Prostate gland (tissue), 2 donors: ENCODE data around the gene IL4. TPM values are rescaled to one million over a fixed set of nuclear protein-coding genes. Genes with fewer than 3 reads are reported as not detected.

ENCODE experiments used
- DNase-seq: peaks from one replicate; pipeline ENCODE4 v3.0.0-alpha.2; 2019; ENCODE audit warnings: low spot score
- H3K27ac ChIP-seq, 2 donors: fragments of 200-600 bp; sonication (generic); 2 replicates each; pipeline ENCODE4 v1.5.1; 2017 to 2019
- H3K27me3 ChIP-seq: fragments of 200-600 bp; sonication (generic); replicated peaks from 2 replicates; pipeline ENCODE4 v1.5.1; 2019; ENCODE audit not compliant: insufficient read depth
- H3K36me3 ChIP-seq, 2 donors: fragments of 200-600 bp; sonication (generic); 1 replicate in 1 of 2; 2 replicates in 1 of 2; pipeline versions ENCODE4 v1.5.1 to v1.8.1; 2017 to 2019
- H3K4me1 ChIP-seq: fragments of 200-600 bp; sonication (generic); replicated peaks from 2 replicates; pipeline ENCODE4 v1.5.1; 2019
- H3K4me3 ChIP-seq, 2 donors: fragments of 200-600 bp; sonication (generic); 2 replicates each; pipeline ENCODE4 v1.5.1; 2017 to 2019
- H3K9me3 ChIP-seq: fragments of 200-600 bp; sonication (generic); 2 replicates; pipeline ENCODE4 v1.5.1; 2017
- CTCF ChIP-seq, 4 experiments: fragments of 200-600 bp in 2 of 4; fragments of 450-650 bp in 2 of 4; sonication (generic) in 2 of 4; IDR thresholded peaks; 1 replicate in 3 of 4; 2 replicates in 1 of 4; pipeline ENCODE4 v1.5.1; 2016 to 2019; ENCODE audit warnings: antibody characterized with exemption in 4 of 4, mild to moderate bottlenecking in 2 of 4, moderate library complexity in 2 of 4
- POLR2A ChIP-seq: fragments of 450-650 bp; IDR thresholded peaks from one replicate; pipeline ENCODE4 v1.6.1; 2016; ENCODE audit warnings: antibody characterized with exemption, mild to moderate bottlenecking
- POLR2AphosphoS5 ChIP-seq: sonication (generic); formaldehyde crosslinking; IDR thresholded peaks from one replicate; pipeline ENCODE4 v1.6.1; 2017; ENCODE audit warnings: antibody characterized with exemption
- WGBS: methylation state at CpG from one replicate; pipeline ENCODE4 v1.1.5; 2018; 5-methylcytosine and 5-hydroxymethylcytosine counted together
- intact Hi-C: fragments of 100-400 bp; cut with DNase I; formaldehyde crosslinking; loops from one replicate; pipeline ENCODE4 v1.14.2; 2022
- total RNA-seq, 2 donors: library from RNA; depleted of rRNA; stranded (reverse); fragments of >200 nt; gene quantifications; one replicate each; pipeline ENCODE4 v1.1.0, GENCODE V29; 2016

Gene IL4
- total RNA-seq, 2 donors from 2014 or later: not detected

- intact Hi-C loops: no loop called here
- no peak overlapping the region for H3K27ac ChIP-seq
- H3K9me3 ChIP-seq: no peaks in the 10 kb centered on the region
- no peaks in the 10 kb centered on the region for H3K27me3 ChIP-seq
- no peak for TF ChIP-seq POLR2AphosphoS5
- TF ChIP-seq CTCF (IDR thresholded peaks at IDR 0.05): no peak
- H3K4me1 ChIP-seq: no peaks in the 10 kb centered on the region
- no peaks in the 10 kb centered on the region for H3K36me3 ChIP-seq
- 92% methylated on average over 14 of the region's 14 CpGs for WGBS
- no peak overlapping the region for H3K4me3 ChIP-seq
- DNase-seq: no peak
Observed at GRCh38 chr5:132668706-132669454, 4.9 kb upstream of the IL4 start.

- H3K36me3 ChIP-seq: no peaks in the 10 kb centered on the region
- H3K27ac ChIP-seq: no peak overlapping the region
- no peaks in the 10 kb centered on the region for H3K4me1 ChIP-seq
- TF ChIP-seq POLR2AphosphoS5: no peak
- no peak for TF ChIP-seq POLR2A
- no peak for TF ChIP-seq CTCF (IDR thresholded peaks at IDR 0.05)
- H3K4me3 ChIP-seq: no peak overlapping the region
- no peaks in the 10 kb centered on the region for H3K27me3 ChIP-seq
- no peaks in the 10 kb centered on the region for H3K9me3 ChIP-seq
- intact Hi-C loops: no loop called here
- no peak for DNase-seq
- 82% methylated on average over 7 of the region's 7 CpGs for WGBS
Observed at GRCh38 chr5:132669455-132669820, 4.4 kb upstream of the IL4 start.

GRCh38 chr5:132669966-132670882 lies 3.6 kb upstream of the IL4 start:
- TF ChIP-seq CTCF (IDR thresholded peaks at IDR 0.05): no peak
- TF ChIP-seq POLR2A: no peak
- TF ChIP-seq POLR2AphosphoS5: no peak
- DNase-seq: no peak
- no peaks in the 10 kb centered on the region for H3K4me1 ChIP-seq

GRCh38 chr5:132671000-132671399 lies 2.8 kb upstream of the IL4 start:
- DNase-seq: no peak
- 98% methylated on average over 3 of the region's 3 CpGs for WGBS
- intact Hi-C loops: no loop called here
- Histone ChIP-seq H3K27ac (no peak overlapping the region), H3K9me3 (no peaks in the 10 kb centered on the region), H3K4me1 (no peaks in the 10 kb centered on the region), H3K4me3 (no peak overlapping the region), H3K36me3 (no peaks in the 10 kb centered on the region), H3K27me3 (no peaks in the 10 kb centered on the region)
- no peak for TF ChIP-seq CTCF (IDR thresholded peaks at IDR 0.05)
- TF ChIP-seq POLR2A: no peak
- no peak for TF ChIP-seq POLR2AphosphoS5

More at GRCh38 chr5:132669966-132670882, 3.6 kb upstream of the IL4 start:
- H3K27me3 ChIP-seq: no peaks in the 10 kb centered on the region
- intact Hi-C loops: no loop called here
- H3K9me3 ChIP-seq: no peaks in the 10 kb centered on the region
- no peak overlapping the region for H3K27ac ChIP-seq
- H3K36me3 ChIP-seq: no peaks in the 10 kb centered on the region
- WGBS: 83% methylated on average over 16 of the region's 16 CpGs
- H3K4me3 ChIP-seq: no peak overlapping the region
